Neutrophil (primary cell): Measurements from ENCODE around the gene SSX2IP.

Experiments
- H3K27ac ChIP-seq: fragments of 200-600 bp; sonication (generic); 2 replicates; pipeline ENCODE4 v1.5.1; 2016; ENCODE audit warnings: mild to moderate bottlenecking, moderate library complexity
- H3K27me3 ChIP-seq: fragments of 200-600 bp; sonication (generic); 2 replicates; pipeline ENCODE4 v1.6.0; 2016; ENCODE audit warnings: mild to moderate bottlenecking
- H3K36me3 ChIP-seq: fragments of 200-600 bp; sonication (generic); 2 replicates; pipeline ENCODE4 v1.5.1; 2017
- H3K4me1 ChIP-seq, 2 experiments: fragments of 200-600 bp in 1 of 2; sonication (generic) in 1 of 2; 1 replicate in 1 of 2; 2 replicates in 1 of 2; pipeline versions ENCODE4 v1.5.1 to v1.6.1; 2013 to 2016; ENCODE audit warnings: low read depth in 1 of 2, low read length in 1 of 2, mild to moderate bottlenecking in 1 of 2, moderate library complexity in 1 of 2; ENCODE audit not compliant: control insufficient read depth in 1 of 2, insufficient read depth in 1 of 2
- H3K4me3 ChIP-seq, 2 experiments: fragments of 200-600 bp in 1 of 2; sonication (generic) in 1 of 2; 1 replicate in 1 of 2; 2 replicates in 1 of 2; pipeline ENCODE4 v1.5.1; 2013 to 2016; ENCODE audit warnings: low read depth in 1 of 2, low read length in 1 of 2, mild to moderate bottlenecking in 1 of 2, moderate library complexity in 1 of 2
- H3K9me3 ChIP-seq: fragments of 200-600 bp; sonication (generic); 2 replicates; pipeline ENCODE4 v1.5.1; 2016
- TF ChIP-seq, protein P1 (sequence below): fragments of 200-600 bp; sonication (generic); IDR thresholded peaks from 2 replicates; pipeline ENCODE4 v1.5.1; 2016; ENCODE audit warnings: antibody characterized with exemption

SSX2IP gene

DNA sequence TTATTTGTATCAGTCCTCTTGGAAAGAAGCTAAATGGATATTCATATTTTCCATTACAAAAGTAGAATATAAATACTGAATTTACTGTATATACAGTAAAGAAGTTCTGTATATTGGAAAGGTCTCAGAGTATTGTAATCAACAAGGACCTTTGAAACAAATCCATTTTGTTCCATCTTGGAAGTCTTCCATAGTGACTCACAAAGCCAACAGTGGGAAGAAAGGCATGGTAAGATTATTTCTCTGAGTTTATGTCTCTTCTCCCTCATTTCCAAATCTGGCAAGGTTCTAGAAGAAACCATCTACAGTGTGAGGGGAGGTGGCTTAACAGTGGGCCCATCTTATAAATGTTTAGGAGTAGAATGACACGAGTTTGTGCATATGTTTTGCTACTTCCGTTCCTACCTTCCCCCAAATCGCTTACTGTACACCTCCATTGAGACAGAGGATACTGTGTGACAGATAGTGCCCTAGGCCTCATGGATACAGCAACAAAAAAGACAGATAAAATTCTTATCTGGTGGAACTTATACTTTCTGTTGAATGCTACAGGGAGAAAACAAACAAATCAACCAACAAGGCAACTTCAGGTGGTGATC is 22.1 kb upstream of the SSX2IP start:
- TF ChIP-seq, protein P1, sequence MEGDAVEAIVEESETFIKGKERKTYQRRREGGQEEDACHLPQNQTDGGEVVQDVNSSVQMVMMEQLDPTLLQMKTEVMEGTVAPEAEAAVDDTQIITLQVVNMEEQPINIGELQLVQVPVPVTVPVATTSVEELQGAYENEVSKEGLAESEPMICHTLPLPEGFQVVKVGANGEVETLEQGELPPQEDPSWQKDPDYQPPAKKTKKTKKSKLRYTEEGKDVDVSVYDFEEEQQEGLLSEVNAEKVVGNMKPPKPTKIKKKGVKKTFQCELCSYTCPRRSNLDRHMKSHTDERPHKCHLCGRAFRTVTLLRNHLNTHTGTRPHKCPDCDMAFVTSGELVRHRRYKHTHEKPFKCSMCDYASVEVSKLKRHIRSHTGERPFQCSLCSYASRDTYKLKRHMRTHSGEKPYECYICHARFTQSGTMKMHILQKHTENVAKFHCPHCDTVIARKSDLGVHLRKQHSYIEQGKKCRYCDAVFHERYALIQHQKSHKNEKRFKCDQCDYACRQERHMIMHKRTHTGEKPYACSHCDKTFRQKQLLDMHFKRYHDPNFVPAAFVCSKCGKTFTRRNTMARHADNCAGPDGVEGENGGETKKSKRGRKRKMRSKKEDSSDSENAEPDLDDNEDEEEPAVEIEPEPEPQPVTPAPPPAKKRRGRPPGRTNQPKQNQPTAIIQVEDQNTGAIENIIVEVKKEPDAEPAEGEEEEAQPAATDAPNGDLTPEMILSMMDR, result no peak

DNA sequence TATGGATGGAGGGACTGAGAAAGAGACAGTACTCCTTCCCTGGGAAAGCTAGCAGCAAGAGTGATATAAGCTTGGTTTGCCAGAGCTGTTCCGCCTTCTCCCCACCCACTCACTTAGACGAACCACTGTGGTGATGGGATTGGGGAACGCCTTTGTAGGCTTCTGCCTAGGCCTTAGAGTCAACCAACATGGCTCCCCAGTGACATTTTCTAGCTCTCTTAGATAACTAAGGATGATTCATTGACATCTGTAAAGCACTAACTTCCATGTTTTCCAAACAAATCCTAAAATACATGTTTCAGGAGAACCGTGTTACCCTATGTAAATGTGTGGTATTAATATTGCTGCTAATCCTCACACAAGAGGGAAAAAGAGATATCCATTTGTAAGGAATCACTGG is 21.6 kb upstream of the SSX2IP start:
- H3K27ac ChIP-seq, result no peak overlapping the region
- TF ChIP-seq, protein P1, result no peak

More for the DNA sequence above, 22.1 kb upstream of the SSX2IP start:
- no peak overlapping the region for H3K4me3 ChIP-seq
- no peaks in the 10 kb centered on the region for H3K9me3 ChIP-seq
- H3K27ac ChIP-seq, result no peak overlapping the region
- no peaks in the 10 kb centered on the region for H3K36me3 ChIP-seq
- no peaks in the 10 kb centered on the region for H3K27me3 ChIP-seq
- H3K4me1 ChIP-seq, result no peaks in the 10 kb centered on the region

DNA sequence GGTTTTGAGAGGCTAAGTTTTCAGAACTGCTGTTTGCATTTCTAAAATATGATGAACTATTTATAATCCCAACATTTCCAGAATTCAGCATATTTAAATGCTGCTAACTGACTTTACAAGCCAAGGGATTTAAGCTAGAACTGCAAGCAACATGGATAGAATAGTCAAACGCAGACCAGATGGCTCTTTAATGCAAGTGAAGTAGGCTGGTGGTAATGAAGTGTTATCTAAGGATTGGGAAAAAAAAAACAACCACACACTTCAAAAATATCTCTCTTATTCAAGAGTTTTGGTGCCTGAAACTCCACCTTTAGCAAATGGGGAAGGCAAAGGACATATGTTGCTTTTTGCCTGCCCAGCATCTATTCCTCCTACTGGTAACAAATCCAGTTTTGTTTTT is 20.9 kb upstream of the SSX2IP start:
- H3K4me1 ChIP-seq, result no peaks in the 10 kb centered on the region
- H3K36me3 ChIP-seq, result no peaks in the 10 kb centered on the region
- H3K27me3 ChIP-seq, result no peaks in the 10 kb centered on the region
- no peak overlapping the region for H3K4me3 ChIP-seq
- TF ChIP-seq, protein P1, result no peak
- no peak overlapping the region for H3K27ac ChIP-seq
- no peaks in the 10 kb centered on the region for H3K9me3 ChIP-seq

More for the DNA sequence above, 21.6 kb upstream of the SSX2IP start:
- Histone ChIP-seq H3K27me3 (no peaks in the 10 kb centered on the region), H3K4me3 (no peak overlapping the region), H3K4me1 (no peaks in the 10 kb centered on the region), H3K36me3 (no peaks in the 10 kb centered on the region), H3K9me3 (no peaks in the 10 kb centered on the region)

DNA sequence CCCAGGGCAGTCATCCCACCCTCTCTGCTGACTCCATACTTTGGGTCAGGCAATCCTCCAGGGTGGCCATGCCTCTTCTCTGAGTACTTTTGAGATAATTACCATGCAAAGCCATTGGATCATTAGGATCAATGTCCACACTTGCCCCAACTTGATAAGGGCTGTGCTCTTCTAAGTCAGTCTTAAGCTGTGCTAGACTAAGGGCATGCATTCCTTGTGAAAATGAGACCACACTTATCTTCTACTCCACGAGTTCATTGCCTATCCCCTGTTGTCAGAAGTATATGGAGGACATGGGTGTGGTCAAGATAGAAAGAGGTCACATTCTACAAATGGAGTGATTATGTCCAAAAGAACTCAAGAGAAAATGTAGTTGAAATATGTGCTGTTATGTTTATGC is 18.9 kb upstream of the SSX2IP start:
- no peak overlapping the region for H3K27ac ChIP-seq
- H3K4me1 ChIP-seq, result no peaks in the 10 kb centered on the region
- TF ChIP-seq, protein P1, result no peak
- no peaks in the 10 kb centered on the region for H3K27me3 ChIP-seq
- no peak overlapping the region for H3K4me3 ChIP-seq
- no peaks in the 10 kb centered on the region for H3K36me3 ChIP-seq
- no peaks in the 10 kb centered on the region for H3K9me3 ChIP-seq

DNA sequence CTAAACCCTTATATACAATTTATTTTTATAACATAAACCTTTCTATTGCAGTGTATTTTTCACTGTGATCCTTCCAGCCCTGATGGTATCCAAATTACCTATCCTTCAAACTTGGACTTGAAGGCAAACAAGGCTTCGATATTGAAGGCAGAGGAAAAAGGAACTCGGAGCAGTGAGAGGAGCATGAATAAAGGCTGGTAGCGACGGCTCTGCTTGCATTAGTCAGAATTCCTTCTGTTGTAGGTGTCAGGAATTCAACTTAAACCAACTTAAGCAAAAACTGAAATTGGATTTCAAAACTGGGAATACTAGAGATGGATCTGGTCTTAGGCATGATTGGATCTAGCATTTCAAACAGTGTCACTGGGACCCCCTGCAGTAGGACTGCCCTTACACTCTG is 17.8 kb upstream of the SSX2IP start:
- Histone ChIP-seq H3K27ac (no peak overlapping the region), H3K9me3 (no peaks in the 10 kb centered on the region), H3K36me3 (no peaks in the 10 kb centered on the region), H3K4me3 (no peak overlapping the region), H3K4me1 (no peaks in the 10 kb centered on the region), H3K27me3 (no peaks in the 10 kb centered on the region)
- TF ChIP-seq, protein P1, result no peak
